ENCODE data around the gene SCN2B. TPM values are rescaled to one million over a fixed set of nuclear protein-coding genes. Genes with fewer than 3 reads are reported as not detected.

Gene SCN2B
- total and polyA plus RNA-seq, 2 of the 13 experiments (the other 11 are each of a cell fraction or from before 2014, with no cell fraction given) = 0.01 to 0.02 TPM

DNA sequence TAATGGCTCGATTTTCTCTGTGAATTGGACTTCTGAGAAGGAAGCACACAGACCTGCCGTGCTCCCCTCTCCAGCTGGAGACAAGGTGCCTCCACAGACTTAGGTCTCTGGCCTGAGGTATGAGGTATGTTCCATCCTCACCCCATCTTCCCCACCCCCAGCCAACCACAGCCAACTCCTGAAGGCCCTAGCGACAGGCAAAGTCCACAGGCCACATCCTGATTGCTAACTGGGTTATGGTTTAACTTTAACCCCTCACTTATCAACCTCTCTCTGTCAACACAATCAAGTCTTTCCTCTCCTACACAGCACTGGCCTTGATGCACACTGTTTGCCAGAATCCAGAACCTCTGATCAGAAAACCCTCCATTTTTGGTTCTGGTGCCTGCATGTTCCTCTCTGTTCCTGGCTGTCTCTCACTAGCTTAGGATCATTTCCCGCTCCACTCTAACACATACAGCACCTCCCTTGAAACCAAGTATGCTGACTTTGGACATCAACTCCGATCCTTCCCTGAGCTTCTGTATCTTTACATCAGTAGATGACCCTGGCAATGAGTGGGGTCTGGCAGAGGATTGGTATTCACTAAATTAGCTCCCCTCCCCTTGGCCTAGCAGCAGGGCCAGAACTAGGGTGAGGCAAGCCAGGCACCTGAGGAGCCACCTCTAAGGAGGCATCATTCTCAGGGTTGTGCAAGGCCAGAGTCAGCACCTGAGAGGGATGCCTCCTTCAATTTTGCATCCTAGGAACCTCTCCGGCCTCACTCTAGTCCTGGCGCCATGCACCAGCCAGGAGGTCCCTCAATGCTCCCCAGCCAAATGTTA is 26.4 kb upstream of the SCN2B start (continued):
- TF ChIP-seq SNAPC2 (CRISPR knock-in tag; IDR thresholded peaks at IDR 0.05) (0 out of 2 replicates have a peak, but pooled peaks have one; percentile 24), HMG20B (CRISPR knock-in tag; conservative IDR thresholded peaks at IDR 0.05) (peak; percentile 71; the same call in 1 of the 2 replicates), KLF13 (CRISPR knock-in tag; IDR thresholded peaks at IDR 0.05) (no peak), SOX13 (IDR thresholded peaks at IDR 0.05) (0 out of 2 replicates have a peak, but pooled peaks have one; percentile 38), SOX13 (CRISPR knock-in tag; conservative IDR thresholded peaks at IDR 0.05 in 1 of 2, IDR thresholded peaks at IDR 0.05 in 1 of 2) (peak in 1 of 2 experiments; percentile 79; a peak in 2 of 4 replicates), CEBPG (CRISPR knock-in tag; IDR thresholded peaks at IDR 0.05) (peak; percentile 75), TEAD3 (CRISPR knock-in tag; optimal IDR thresholded peaks at IDR 0.05; ENCODE audit: borderline replicate concordance) (peak; percentile 90), ZNF441 (CRISPR knock-in tag; IDR thresholded peaks at IDR 0.05; ENCODE audit: borderline replicate concordance) (0 out of 2 replicates have a peak, but pooled peaks have one; percentile 23), FOSL2 (CRISPR knock-in tag; IDR thresholded peaks at IDR 0.05) (peak; percentile 66)
- TF ChIP-seq, protein P1, sequence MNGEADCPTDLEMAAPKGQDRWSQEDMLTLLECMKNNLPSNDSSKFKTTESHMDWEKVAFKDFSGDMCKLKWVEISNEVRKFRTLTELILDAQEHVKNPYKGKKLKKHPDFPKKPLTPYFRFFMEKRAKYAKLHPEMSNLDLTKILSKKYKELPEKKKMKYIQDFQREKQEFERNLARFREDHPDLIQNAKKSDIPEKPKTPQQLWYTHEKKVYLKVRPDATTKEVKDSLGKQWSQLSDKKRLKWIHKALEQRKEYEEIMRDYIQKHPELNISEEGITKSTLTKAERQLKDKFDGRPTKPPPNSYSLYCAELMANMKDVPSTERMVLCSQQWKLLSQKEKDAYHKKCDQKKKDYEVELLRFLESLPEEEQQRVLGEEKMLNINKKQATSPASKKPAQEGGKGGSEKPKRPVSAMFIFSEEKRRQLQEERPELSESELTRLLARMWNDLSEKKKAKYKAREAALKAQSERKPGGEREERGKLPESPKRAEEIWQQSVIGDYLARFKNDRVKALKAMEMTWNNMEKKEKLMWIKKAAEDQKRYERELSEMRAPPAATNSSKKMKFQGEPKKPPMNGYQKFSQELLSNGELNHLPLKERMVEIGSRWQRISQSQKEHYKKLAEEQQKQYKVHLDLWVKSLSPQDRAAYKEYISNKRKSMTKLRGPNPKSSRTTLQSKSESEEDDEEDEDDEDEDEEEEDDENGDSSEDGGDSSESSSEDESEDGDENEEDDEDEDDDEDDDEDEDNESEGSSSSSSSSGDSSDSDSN (CRISPR knock-in tag; IDR thresholded peaks at IDR 0.05) = 0 out of 2 replicates have a peak, but pooled peaks have one; percentile 49
- TF ChIP-seq, protein P2, sequence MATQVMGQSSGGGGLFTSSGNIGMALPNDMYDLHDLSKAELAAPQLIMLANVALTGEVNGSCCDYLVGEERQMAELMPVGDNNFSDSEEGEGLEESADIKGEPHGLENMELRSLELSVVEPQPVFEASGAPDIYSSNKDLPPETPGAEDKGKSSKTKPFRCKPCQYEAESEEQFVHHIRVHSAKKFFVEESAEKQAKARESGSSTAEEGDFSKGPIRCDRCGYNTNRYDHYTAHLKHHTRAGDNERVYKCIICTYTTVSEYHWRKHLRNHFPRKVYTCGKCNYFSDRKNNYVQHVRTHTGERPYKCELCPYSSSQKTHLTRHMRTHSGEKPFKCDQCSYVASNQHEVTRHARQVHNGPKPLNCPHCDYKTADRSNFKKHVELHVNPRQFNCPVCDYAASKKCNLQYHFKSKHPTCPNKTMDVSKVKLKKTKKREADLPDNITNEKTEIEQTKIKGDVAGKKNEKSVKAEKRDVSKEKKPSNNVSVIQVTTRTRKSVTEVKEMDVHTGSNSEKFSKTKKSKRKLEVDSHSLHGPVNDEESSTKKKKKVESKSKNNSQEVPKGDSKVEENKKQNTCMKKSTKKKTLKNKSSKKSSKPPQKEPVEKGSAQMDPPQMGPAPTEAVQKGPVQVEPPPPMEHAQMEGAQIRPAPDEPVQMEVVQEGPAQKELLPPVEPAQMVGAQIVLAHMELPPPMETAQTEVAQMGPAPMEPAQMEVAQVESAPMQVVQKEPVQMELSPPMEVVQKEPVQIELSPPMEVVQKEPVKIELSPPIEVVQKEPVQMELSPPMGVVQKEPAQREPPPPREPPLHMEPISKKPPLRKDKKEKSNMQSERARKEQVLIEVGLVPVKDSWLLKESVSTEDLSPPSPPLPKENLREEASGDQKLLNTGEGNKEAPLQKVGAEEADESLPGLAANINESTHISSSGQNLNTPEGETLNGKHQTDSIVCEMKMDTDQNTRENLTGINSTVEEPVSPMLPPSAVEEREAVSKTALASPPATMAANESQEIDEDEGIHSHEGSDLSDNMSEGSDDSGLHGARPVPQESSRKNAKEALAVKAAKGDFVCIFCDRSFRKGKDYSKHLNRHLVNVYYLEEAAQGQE (IDR thresholded peaks at IDR 0.05; ENCODE audit: borderline replicate concordance in 1 of 2, low read depth in 1 of 2, low read length in 2 of 2) = peak in 1 of 2 experiments; percentile 53; a peak in 1 of 4 replicates
